Ovary (tissue), 9 donors: ENCODE data around the gene GRM3. TPM values are rescaled to one million over a fixed set of nuclear protein-coding genes. Genes with fewer than 3 reads are reported as not detected.

Experiments used
- DNase-seq, 5 donors: peaks; one replicate each; pipeline ENCODE4 v3.0.0-alpha.2; 2019 to 2020
- H3K27ac ChIP-seq, 2 donors: fragments of 200-600 bp; one replicate each; pipeline versions ENCODE4 v1.5.1 to v1.8.0; 2019 to 2022
- H3K27me3 ChIP-seq: fragments of 200-600 bp; one replicate; pipeline ENCODE4 v1.8.0; 2022
- H3K36me3 ChIP-seq: fragments of 200-600 bp; sonication (generic); one replicate; pipeline ENCODE4 v1.5.1; 2019
- H3K4me1 ChIP-seq: one replicate; pipeline ENCODE4 v1.8.1; 2013; ENCODE audit warnings: mild to moderate bottlenecking, moderate library complexity; ENCODE audit not compliant: insufficient read depth
- H3K4me3 ChIP-seq: fragments of 200-600 bp; sonication (generic); one replicate; pipeline ENCODE4 v1.5.1; 2017
- H3K9me3 ChIP-seq, 2 donors: fragments of 200-600 bp in 1 of 2; sonication (generic) in 1 of 2; one replicate each; pipeline versions ENCODE4 v1.5.1 to v1.8.1; 2013 to 2019; ENCODE audit warnings: mild to moderate bottlenecking in 1 of 2, moderate library complexity in 1 of 2
- CTCF ChIP-seq, 3 donors: fragments of 450-650 bp in 2 of 3; fragments of 200-600 bp in 1 of 3; IDR thresholded peaks; one replicate each; pipeline versions ENCODE4 v1.5.1 to v1.8.0; 2016 to 2022; ENCODE audit warnings: antibody characterized with exemption in 3 of 3, mild to moderate bottlenecking in 1 of 3
- EP300 ChIP-seq: sonication (generic); formaldehyde crosslinking; IDR thresholded peaks from one replicate; pipeline ENCODE4 v1.6.1; 2017; ENCODE audit warnings: antibody characterized with exemption
- POLR2A ChIP-seq: fragments of 450-650 bp; IDR thresholded peaks from one replicate; pipeline ENCODE4 v1.6.1; 2017; ENCODE audit warnings: antibody characterized with exemption, mild to moderate bottlenecking, moderate library complexity
- WGBS, 3 donors: extraction: QIAGEN DNeasy Blood & Tissue Kit in 1 of 3; methylation state at CpG; one replicate each; pipeline versions ENCODE4 v1.1.5 to v1.1.7; 2013 to 2017; 5-methylcytosine and 5-hydroxymethylcytosine counted together
- intact Hi-C, 4 donors: fragments of 100-400 bp; cut with DNase I; formaldehyde crosslinking; loops; one replicate each; pipeline versions ENCODE4 v1.11.0 to v1.15.1; 2022 to 2023
- polyA plus RNA-seq, 2 donors: library from polyadenylated mRNA; stranded (reverse); fragments of 200-250 nt in 1 of 2; fragments of 350-450 nt in 1 of 2; fragmentation: Illumina TruSeq in 1 of 2; extraction: RNeasy Lipid Tissue Mini Kit (QIAGEN cat#74804) in 1 of 2; gene quantifications; one replicate each; pipeline ENCODE4 v1.2.3, GENCODE V29; 2013 to 2014
- total RNA-seq, 7 donors: library from RNA; depleted of rRNA in 2 of 7; stranded (reverse); fragments of >200 nt in 2 of 7; fragmentation: NEBNext Ultra II Directional in 3 of 7; extraction: Animal tissue kit (Norgen Biotek cat#: 25700) in 3 of 7; gene quantifications; one replicate each; pipeline versions ENCODE4 v1.1.0 to v1.2.4, GENCODE V29; 2016 to 2023
- donor health status: DM: no; HTN: no; CAD: no; lungs with moderate emphysema.
- donor health status: DM: no; HTN: no; CAD: no.
- donor health status: Bipolar disorder and iron deficiency.
- donor health status: DM: yes; HTN: yes; CAD: no.
- donor health status: DM: no; HTN: no; CAD: no.
- donor health status: DM: yes; HTN: yes; CAD: no.

GRM3 gene
- total and polyA plus RNA-seq, 9 donors = 0.10 to 0.11 TPM; not detected in 7

DNA sequence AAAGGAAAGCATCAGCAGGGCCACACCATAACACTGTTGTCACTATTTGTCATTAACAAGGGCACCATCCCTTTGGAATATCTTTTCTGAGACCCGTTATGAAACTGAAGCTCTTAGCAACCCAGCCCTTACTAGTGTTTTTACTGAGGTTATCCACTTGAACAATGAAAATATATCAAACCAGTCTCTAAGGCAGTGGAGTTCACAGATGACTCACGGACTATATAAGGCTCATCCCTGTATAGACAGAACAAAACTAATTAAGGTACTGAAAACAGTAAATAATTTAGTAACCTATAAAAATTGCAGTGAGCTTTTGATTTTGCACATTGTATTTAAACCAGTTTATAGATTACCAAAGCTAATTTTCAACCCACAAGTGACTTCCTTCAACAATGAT, 219.7 kb downstream of the GRM3 start:
- 75 to 92% (median 82%) methylated on average over 2 of the region's 2 CpGs for WGBS, 3 donors
- no peak for TF ChIP-seq POLR2A
- TF ChIP-seq EP300 = no peak
- TF ChIP-seq CTCF (IDR thresholded peaks at IDR 0.05) = no peak
- no peaks in the 10 kb centered on the region for H3K36me3 ChIP-seq
- intact Hi-C loops = no loop called here
- H3K9me3 ChIP-seq = no peaks in the 10 kb centered on the region
- no peak overlapping the region for H3K27ac ChIP-seq
- H3K4me1 ChIP-seq = no peaks in the 10 kb centered on the region
- H3K4me3 ChIP-seq = no peak overlapping the region
- H3K27me3 ChIP-seq = no peaks in the 10 kb centered on the region
- DNase-seq = no peak

DNA sequence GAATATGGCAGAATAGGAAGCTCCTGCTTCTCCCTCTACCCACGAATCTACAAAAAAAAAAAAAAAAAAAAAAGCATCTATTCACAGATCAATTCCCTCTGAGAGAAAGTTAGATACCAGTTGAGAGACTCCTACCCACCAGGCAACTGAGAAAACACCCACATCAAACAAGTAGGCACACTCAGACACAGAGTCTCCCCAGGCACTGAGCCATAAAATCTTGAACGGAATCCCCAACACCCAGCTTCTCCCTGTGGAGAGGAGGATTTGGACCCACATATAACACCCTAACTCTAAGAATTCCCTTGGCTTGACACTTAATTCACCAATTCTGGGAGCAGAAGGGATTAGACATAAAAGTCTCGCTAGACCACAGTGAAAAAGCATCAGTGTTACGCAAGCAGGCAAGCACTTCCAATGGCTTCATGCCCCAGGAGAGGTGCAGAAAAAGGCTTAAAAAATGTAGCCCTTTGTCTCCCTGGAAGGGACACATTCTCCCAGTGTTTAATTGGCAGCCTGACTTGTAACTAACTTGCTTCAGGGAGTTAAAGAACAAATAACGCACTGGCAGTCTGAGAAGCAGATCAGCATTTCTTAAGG, 223.6 kb downstream of the GRM3 start:
- TF ChIP-seq CTCF (IDR thresholded peaks at IDR 0.05) = no peak
- no peak for TF ChIP-seq POLR2A
- TF ChIP-seq EP300 = no peak
- no peak overlapping the region for H3K4me3 ChIP-seq
- H3K27me3 ChIP-seq = no peaks in the 10 kb centered on the region
- no peaks in the 10 kb centered on the region for H3K36me3 ChIP-seq
- H3K27ac ChIP-seq = no peak overlapping the region
- H3K9me3 ChIP-seq = no peaks in the 10 kb centered on the region
- H3K4me1 ChIP-seq = no peaks in the 10 kb centered on the region
- no peak for DNase-seq
- WGBS, 3 donors = 46 to 55% (median 46%) methylated on average over 5 of the region's 5 CpGs
- intact Hi-C loops = no loop called here

GRCh38 chr7:86876146-86876545, 232.4 kb downstream of the GRM3 start:
- no peaks in the 10 kb centered on the region for H3K36me3 ChIP-seq
- intact Hi-C loops = no loop called here
- DNase-seq = no peak
- H3K4me3 ChIP-seq = no peak overlapping the region
- no peak overlapping the region for H3K27ac ChIP-seq
- no peak for TF ChIP-seq POLR2A
- TF ChIP-seq EP300 = no peak
- TF ChIP-seq CTCF (IDR thresholded peaks at IDR 0.05) = no peak
- H3K27me3 ChIP-seq = no peaks in the 10 kb centered on the region
- no peaks in the 10 kb centered on the region for H3K9me3 ChIP-seq
- H3K4me1 ChIP-seq = no peaks in the 10 kb centered on the region

- Histone ChIP-seq H3K36me3 (no peaks in the 10 kb centered on the region), H3K9me3 (no peaks in the 10 kb centered on the region), H3K27me3 (no peaks in the 10 kb centered on the region), H3K4me1 (no peaks in the 10 kb centered on the region), H3K27ac (no peak overlapping the region), H3K4me3 (no peak overlapping the region)
- intact Hi-C loops = no loop called here
- DNase-seq = no peak
- no peak for TF ChIP-seq CTCF (IDR thresholded peaks at IDR 0.05)
- TF ChIP-seq POLR2A = no peak
- no peak for TF ChIP-seq EP300
- 75 to 90% (median 81%) methylated on average over 2 of the region's 2 CpGs for WGBS, 3 donors
Measured at GRCh38 chr7:86884152-86884551, 240.4 kb downstream of the GRM3 start.
